K562 (cell line): ENCODE measurements around the gene GCN1. TPM values are rescaled to one million over a fixed set of nuclear protein-coding genes. Genes with fewer than 3 reads are reported as not detected.

Experiments
- ATAC-seq: fragments of 200-7000 bp; cut with Tn5 transposase; 3 replicates; pipeline ENCODE4 v1.9.1; 2020; ENCODE audit warnings: moderate library complexity
- BruUV-seq: library from RNA; stranded (reverse); fragments of 400-500 nt; replicated peaks from 2 replicates; lab custom pipeline; 2021; lab: Mats Ljungman, UMichigan
- CTCF ChIA-PET: fragments of 300-600 bp; formaldehyde crosslinking; extraction: SDS; loops from one replicate; lab custom pipeline; 2021; ENCODE audit warnings: low intra/inter-chr PET ratio; lab: Yijun Ruan, JAX
- POLR2A ChIA-PET: fragments of 300-600, 350-650 bp; sonication (Branson Sonifier 250); formaldehyde crosslinking; extraction: SDS; loops from one replicate; lab custom pipeline; 2021; ENCODE audit warnings: antibody characterized with exemption, inconsistent platforms; lab: Yijun Ruan, JAX
- DNase-seq, 4 experiments: peaks; one replicate each; pipeline versions ENCODE4 v3.0.0 to v3.0.0-alpha.2; 2011 to 2018; ENCODE audit warnings: low spot score in 3 of 4, mixed read lengths in 3 of 4; ENCODE audit errors: extremely low read depth in 1 of 4
- FAIRE-seq: peaks from 2 replicates; lab custom pipeline; 2011; peaks lifted over from hg19 to GRCh38; lab: Jason Lieb, UNC
- H2AFZ ChIP-seq: 2 replicates; pipeline ENCODE4 v1.6.0; 2011; ENCODE audit warnings: low read depth, low read length, control low read depth, inconsistent platforms
- H3K27ac ChIP-seq: fragments of 200-600 bp; 3 replicates; pipeline ENCODE4 v1.8.0; 2011; ENCODE audit warnings: low read depth, mild to moderate bottlenecking, control low read depth, inconsistent platforms, low read length, moderate library complexity, mixed read lengths; ENCODE audit errors: extremely low read depth
- H3K27me3 ChIP-seq, 2 experiments: fragments of 300-600 bp in 1 of 2; 2 replicates in 1 of 2; 3 replicates in 1 of 2; pipeline versions ENCODE4 v1.6.0 to v1.8.0; 2011; ENCODE audit warnings: inconsistent platforms in 2 of 2, low read length in 2 of 2, mild to moderate bottlenecking in 1 of 2, mixed read lengths in 1 of 2, moderate library complexity in 1 of 2; ENCODE audit not compliant: control insufficient read depth in 2 of 2, insufficient read depth in 2 of 2
- H3K36me3 ChIP-seq: fragments of 300-600 bp; 3 replicates; pipeline ENCODE4 v1.8.0; 2011; ENCODE audit warnings: mild to moderate bottlenecking, low read length, inconsistent platforms; ENCODE audit not compliant: control insufficient read depth, insufficient read depth
- H3K4me1 ChIP-seq, 2 experiments: fragments of 200-600 bp in 1 of 2; replicated peaks in 1 of 2; 2 replicates in 1 of 2; 3 replicates in 1 of 2; pipeline versions ENCODE4 v1.5.1 to v1.8.0; 2011; ENCODE audit warnings: inconsistent platforms in 2 of 2, low read length in 2 of 2, mild to moderate bottlenecking in 1 of 2, mixed read lengths in 1 of 2, moderate library complexity in 1 of 2; ENCODE audit not compliant: control insufficient read depth in 2 of 2, insufficient read depth in 2 of 2
- H3K4me2 ChIP-seq: 2 replicates; pipeline ENCODE4 v1.6.1; 2011; ENCODE audit warnings: low read length, control low read depth, inconsistent platforms, mixed read lengths; ENCODE audit not compliant: insufficient read depth
- H3K4me3 ChIP-seq: fragments of 200-600 bp; sonication (generic), shearing (Covaris generic); 2 replicates; pipeline ENCODE4 v1.5.1; 2016; ENCODE audit warnings: control low read depth, inconsistent platforms
- H3K79me2 ChIP-seq: fragments of 200-600 bp; 3 replicates; pipeline ENCODE4 v1.8.0; 2011; ENCODE audit warnings: low read length, inconsistent platforms; ENCODE audit not compliant: control insufficient read depth, insufficient read depth
- H3K9ac ChIP-seq, 2 experiments: 2 replicates each; pipeline versions ENCODE4 v1.6.0 to v1.6.1; 2011; ENCODE audit warnings: low read depth in 2 of 2, low read length in 2 of 2, control low read depth in 1 of 2, inconsistent platforms in 1 of 2, mild to moderate bottlenecking in 1 of 2, mixed read lengths in 1 of 2; ENCODE audit not compliant: insufficient read depth in 1 of 2
- H3K9me1 ChIP-seq: one replicate; pipeline ENCODE4 v1.6.0; 2011; ENCODE audit warnings: inconsistent platforms, mild to moderate bottlenecking, low read length, moderate library complexity; ENCODE audit not compliant: control insufficient read depth, insufficient read depth
- H3K9me3 ChIP-seq: replicated peaks from 2 replicates; pipeline ENCODE4 v1.5.1; 2011; ENCODE audit warnings: low read depth, low read length, inconsistent platforms; ENCODE audit not compliant: control insufficient read depth, insufficient read depth
- H4K20me1 ChIP-seq: replicated peaks from 2 replicates; pipeline ENCODE4 v1.6.1; 2011; ENCODE audit warnings: low read length, inconsistent platforms, mixed read lengths; ENCODE audit not compliant: control insufficient read depth, insufficient read depth
- HMGXB4 ChIP-seq: sonication (generic); formaldehyde crosslinking; IDR thresholded peaks from 2 replicates; pipeline ENCODE4 v1.8.1; 2023; ENCODE audit warnings: mild to moderate bottlenecking, missing genetic modification reagents
- NR2C2 ChIP-seq, 2 experiments: fragments of 200-800 bp in 1 of 2; sonication (Bioruptor generic) in 1 of 2; sonication (generic) in 1 of 2; formaldehyde crosslinking in 1 of 2; IDR thresholded peaks; 2 replicates each; pipeline versions ENCODE4 v1.6.1 to v1.8.0; 2016 to 2022; ENCODE audit warnings: mild to moderate bottlenecking in 1 of 2, missing compliant biosample characterization in 1 of 2, missing genetic modification characterization in 1 of 2, missing genetic modification reagents in 1 of 2
- RFX5 ChIP-seq: IDR thresholded peaks from 2 replicates; pipeline ENCODE4 v1.6.1; 2011; ENCODE audit warnings: low read depth, mild to moderate bottlenecking, improper control_type of control experiment, low read length
- TSC22D4 ChIP-seq: fragments of 450-650 bp; IDR thresholded peaks from 2 replicates; pipeline ENCODE4 v1.6.1; 2016; ENCODE audit warnings: missing genetic modification characterization, missing biosample characterization, control low read depth
- WGBS: fragments of 100-300 bp; shearing (Covaris generic); methylation state at CpG from one replicate; pipeline ENCODE4 v1.1.6; 2016; ENCODE audit warnings: low coverage, mixed read lengths; ENCODE audit not compliant: insufficient coverage; ENCODE audit errors: missing lambda C conversion rate; 5-methylcytosine and 5-hydroxymethylcytosine counted together
- in situ Hi-C: fragments of 300-500 bp; cut with MboI; formaldehyde crosslinking; loops from 4 replicates; pipeline ENCODE4 v1.15.0; 2018; ENCODE audit warnings: inconsistent platforms, mixed read lengths
- intact Hi-C: fragments of 100-400 bp; cut with micrococcal nuclease; formaldehyde crosslinking; loops from 2 replicates; pipeline ENCODE4 v1.14.2; 2022
- polyA plus RNA-seq, 8 experiments: library from polyadenylated mRNA; depleted of rRNA in 4 of 8; stranded (reverse) in 5 of 8; unstranded in 3 of 8; fragments of >200 nt; fragmentation: Nextera tagmentation in 2 of 8; fragmentation: Illumina TruSeq in 1 of 8; extraction: Ambion mirVana in 2 of 8; extraction: Trizol in 1 of 8; gene quantifications; 2 replicates each; pipeline versions ENCODE4 v1.2.1 to v1.2.3, GENCODE V29; 2011 to 2014; ENCODE audit warnings: inconsistent platforms in 1 of 8, missing spikeins in 1 of 8
- total RNA-seq, 7 experiments: library from RNA; depleted of rRNA in 6 of 7; stranded (reverse); fragments of >200 nt in 6 of 7; fragmentation: Illumina TruSeq in 2 of 7; extraction: Trizol in 2 of 7; gene quantifications; 2 replicates each; pipeline versions ENCODE4 v1.2.1 to v1.2.3, GENCODE V29; 2011 to 2021; ENCODE audit warnings: low replicate concordance in 1 of 7

GCN1 gene
- total and polyA plus RNA-seq, 9 of the 15 experiments (the other 6 are each of a cell fraction or from before 2014, with no cell fraction given), result 11.9 to 190 (median 51.7) TPM

- FAIRE-seq (no peak), ATAC-seq (no peak), DNase-seq (no peak)
- CTCF ChIA-PET, result no interaction called here
- POLR2A ChIA-PET, result interaction anchor here (0.7 to 2.2 kb wide), 2 partner anchors 9 to 15 kb away, joined by 3 to 11 read pairs; partner anchors contain the start of gene RAB35
- Histone ChIP-seq H3K27me3 (no peaks in the 10 kb centered on the region), H3K79me2 (no peaks in the 10 kb centered on the region), H2AFZ (no peak overlapping the region), H3K4me2 (no peak overlapping the region), H3K9me3 (no peaks in the 10 kb centered on the region), H3K4me1 (no peaks in the 10 kb centered on the region), H3K4me3 (no peak overlapping the region), H3K27ac (no peak overlapping the region), H4K20me1 (no peaks in the 10 kb centered on the region), H3K9ac (0 out of 4 replicates have a peak overlapping the region, but pooled peaks of 1 of the 2 experiments have one; percentile 2), H3K9me1 (no peaks in the 10 kb centered on the region), H3K36me3 (peaks cover 98% of the 10 kb centered on the region)
- 79% methylated on average over 6 of the region's 9 CpGs for WGBS
- intact Hi-C loops, result no loop called here
- in situ Hi-C loops, result no loop called here
- no peak for TF ChIP-seq TSC22D4
- no peak for TF ChIP-seq NR2C2 (CRISPR knock-in tag; IDR thresholded peaks at IDR 0.05)
- TF ChIP-seq NR2C2 (tag; IDR thresholded peaks at IDR 0.05), result no peak
- TF ChIP-seq RFX5, result no peak
- TF ChIP-seq HMGXB4 (CRISPR knock-in tag), result no peak
- BruUV-seq, result no TSS peak
These were observed 62.3 kb downstream of the GCN1 start for GRCh38 chr12:120132054-120132836.
